SK-N-SH (cell line): ENCODE results near the gene MUSK. TPM values are rescaled to one million over a fixed set of nuclear protein-coding genes. Genes with fewer than 3 reads are reported as not detected.

Experiments used
- CTCF ChIA-PET: fragments of 300-600, 350-600 bp; formaldehyde crosslinking; extraction: SDS; loops from one replicate; lab custom pipeline; 2021; lab: Yijun Ruan, JAX
- POLR2A ChIA-PET: fragments of 350-600 bp; sonication (Branson Sonifier 250); formaldehyde crosslinking; extraction: SDS; loops from one replicate; lab custom pipeline; 2020; ENCODE audit warnings: antibody characterized with exemption, inconsistent platforms; lab: Yijun Ruan, JAX
- DNase-seq: peaks from one replicate; pipeline ENCODE4 v3.0.0; 2012
- H2AFZ ChIP-seq: fragments of 200-600 bp; sonication (generic); 2 replicates; pipeline ENCODE4 v1.8.1; 2016; ENCODE audit warnings: antibody characterized with exemption, mild to moderate bottlenecking, low read depth
- H3F3A ChIP-seq: fragments of 200-600 bp; sonication (generic); replicated peaks from 2 replicates; pipeline ENCODE3; 2016; ENCODE audit warnings: antibody characterized with exemption, mild to moderate bottlenecking; ENCODE audit not compliant: insufficient read depth
- H3K27ac ChIP-seq, 2 experiments: fragments of 200-500 bp in 1 of 2; fragments of 200-600 bp in 1 of 2; sonication (Bioruptor generic) in 1 of 2; sonication (generic), shearing (Covaris generic) in 1 of 2; 2 replicates each; pipeline versions ENCODE4 v1.5.1 to v1.6.1; 2014 to 2016; ENCODE audit warnings: low read depth in 2 of 2, inconsistent platforms in 1 of 2, low read length in 1 of 2, mild to moderate bottlenecking in 1 of 2, mixed read lengths in 1 of 2
- H3K27me3 ChIP-seq: fragments of 200-600 bp; sonication (generic), shearing (Covaris generic); 2 replicates; pipeline ENCODE4 v1.6.1; 2016; ENCODE audit warnings: mixed run types; ENCODE audit not compliant: insufficient read depth
- H3K36me3 ChIP-seq, 2 experiments: fragments of 200-500 bp in 1 of 2; fragments of 200-600 bp in 1 of 2; sonication (Bioruptor generic) in 1 of 2; sonication (generic) in 1 of 2; replicated peaks in 1 of 2; 2 replicates each; pipeline versions ENCODE3 to v1.5.1; 2014 to 2016; ENCODE audit warnings: low read length in 1 of 2, mild to moderate bottlenecking in 1 of 2; ENCODE audit not compliant: insufficient read depth in 2 of 2, control insufficient read depth in 1 of 2
- H3K4me1 ChIP-seq, 2 experiments: fragments of 200-500 bp in 1 of 2; fragments of 200-600 bp in 1 of 2; sonication (Bioruptor generic) in 1 of 2; sonication (generic), shearing (Covaris generic) in 1 of 2; 2 replicates each; pipeline versions ENCODE4 v1.5.1 to v1.6.1; 2014 to 2016; ENCODE audit warnings: low read depth in 1 of 2, low read length in 1 of 2, mixed run types in 1 of 2; ENCODE audit not compliant: insufficient read depth in 2 of 2, control insufficient read depth in 1 of 2
- H3K4me2 ChIP-seq: fragments of 200-600 bp; sonication (generic), shearing (Covaris generic); 2 replicates; pipeline ENCODE4 v1.6.1; 2017; ENCODE audit warnings: mixed run types
- H3K4me3 ChIP-seq, 2 experiments: fragments of 200-500 bp in 1 of 2; fragments of 200-600 bp in 1 of 2; sonication (Bioruptor generic) in 1 of 2; sonication (generic), shearing (Covaris generic) in 1 of 2; 2 replicates each; pipeline versions ENCODE4 v1.5.1 to v1.8.1; 2014 to 2016; ENCODE audit warnings: low read depth in 2 of 2, inconsistent platforms in 1 of 2, low read length in 1 of 2, mild to moderate bottlenecking in 1 of 2, mixed read lengths in 1 of 2, moderate library complexity in 1 of 2
- H3K79me2 ChIP-seq: fragments of 200-600 bp; sonication (generic); 2 replicates; pipeline ENCODE4 v1.8.1; 2017; ENCODE audit warnings: mild to moderate bottlenecking; ENCODE audit not compliant: insufficient read depth
- H3K9ac ChIP-seq: fragments of 200-600 bp; sonication (generic); 2 replicates; pipeline ENCODE4 v1.6.1; 2017; ENCODE audit warnings: mixed run types
- H3K9me2 ChIP-seq: fragments of 200-600 bp; sonication (generic); 2 replicates; pipeline ENCODE4 v1.6.1; 2017; ENCODE audit warnings: mixed run types
- H3K9me3 ChIP-seq: fragments of 200-600 bp; sonication (generic); 2 replicates; pipeline ENCODE4 v1.6.1; 2017; ENCODE audit warnings: mixed run types, mild to moderate bottlenecking, moderate library complexity
- H4K20me1 ChIP-seq: fragments of 200-600 bp; sonication (generic); 2 replicates; pipeline ENCODE4 v1.6.1; 2017; ENCODE audit warnings: mild to moderate bottlenecking, mixed run types; ENCODE audit not compliant: insufficient read depth
- CHD2 ChIP-seq: fragments of 150-350 bp; IDR thresholded peaks from 2 replicates; pipeline ENCODE4 v1.6.1; 2018; ENCODE audit warnings: low read length; ENCODE audit not compliant: partially characterized antibody
- ELF1 ChIP-seq: IDR thresholded peaks from 2 replicates; pipeline ENCODE4 v1.4.0; 2012
- EP300 ChIP-seq, 2 experiments: IDR thresholded peaks; 2 replicates each; pipeline versions ENCODE4 v1.4.0 to v1.6.1; 2012; ENCODE audit warnings: borderline replicate concordance in 1 of 2, low read depth in 1 of 2, low read length in 1 of 2
- EZH2phosphoT487 ChIP-seq: fragments of 200-600 bp; sonication (generic); IDR thresholded peaks from 2 replicates; pipeline ENCODE4 v1.6.1; 2017; ENCODE audit warnings: low read depth, mixed run types, mild to moderate bottlenecking, antibody characterized with exemption, moderate library complexity, borderline replicate concordance
- FOSL2 ChIP-seq: IDR thresholded peaks from 2 replicates; pipeline ENCODE4 v1.4.0; 2012; ENCODE audit warnings: low read depth, mild to moderate bottlenecking, moderate library complexity, borderline replicate concordance
- FOXJ3 ChIP-seq: sonication (generic); formaldehyde crosslinking; IDR thresholded peaks from 2 replicates; pipeline ENCODE4 v1.5.1; 2020; ENCODE audit warnings: mild to moderate bottlenecking, missing genetic modification reagents
- GABPA ChIP-seq: IDR thresholded peaks from 2 replicates; pipeline ENCODE4 v1.4.0; 2012; ENCODE audit warnings: low read depth, mild to moderate bottlenecking
- GATA2 ChIP-seq: sonication (generic); formaldehyde crosslinking; IDR thresholded peaks from 2 replicates; pipeline ENCODE4 v1.5.0; 2020; ENCODE audit warnings: mild to moderate bottlenecking, missing genetic modification reagents
- JUND ChIP-seq: IDR thresholded peaks from 2 replicates; pipeline ENCODE4 v1.4.0; 2012
- MAX ChIP-seq: IDR thresholded peaks from 2 replicates; pipeline ENCODE4 v1.4.0; 2012; ENCODE audit warnings: low read depth
- MXI1 ChIP-seq: IDR thresholded peaks from 2 replicates; pipeline ENCODE4 v1.6.1; 2012; ENCODE audit warnings: mild to moderate bottlenecking, low read depth, low read length, improper control_type of control experiment
- NRF1 ChIP-seq: IDR thresholded peaks from 2 replicates; pipeline ENCODE4 v1.6.1; 2012; ENCODE audit warnings: low read depth, mild to moderate bottlenecking, low read length
- PBX3 ChIP-seq: IDR thresholded peaks from 2 replicates; pipeline ENCODE4; 2012
- POLR2AphosphoS5 ChIP-seq: IDR thresholded peaks from 2 replicates; pipeline ENCODE4 v1.6.1; 2012; ENCODE audit warnings: low read depth, low read length
- REST ChIP-seq: IDR thresholded peaks from 2 replicates; pipeline ENCODE4 v1.6.1; 2012; ENCODE audit warnings: mild to moderate bottlenecking, low read depth, low read length, moderate library complexity
- RFX5 ChIP-seq: IDR thresholded peaks from 2 replicates; pipeline ENCODE4 v1.6.1; 2012; ENCODE audit warnings: mild to moderate bottlenecking, improper control_type of control experiment, low read length
- RXRA ChIP-seq: IDR thresholded peaks from 2 replicates; pipeline ENCODE4 v1.4.0; 2012; ENCODE audit warnings: low read depth, mild to moderate bottlenecking, borderline replicate concordance
- SMC3 ChIP-seq: IDR thresholded peaks from 2 replicates; pipeline ENCODE4 v1.6.1; 2012; ENCODE audit warnings: low read depth, low read length, improper control_type of control experiment
- TAF1 ChIP-seq: IDR thresholded peaks from 2 replicates; pipeline ENCODE4 v1.6.1; 2012; ENCODE audit warnings: low read depth, mild to moderate bottlenecking, low read length, moderate library complexity, borderline replicate concordance
- TCF12 ChIP-seq: IDR thresholded peaks from 2 replicates; pipeline ENCODE4 v1.4.0; 2012
- USF1 ChIP-seq: IDR thresholded peaks from 2 replicates; pipeline ENCODE4 v1.4.0; 2012; ENCODE audit warnings: low read depth, borderline replicate concordance
- USF2 ChIP-seq: fragments of 150-350 bp; IDR thresholded peaks from 2 replicates; pipeline ENCODE4 v1.6.1; 2017; ENCODE audit warnings: antibody characterized with exemption, low read length, low read depth, borderline replicate concordance
- YY1 ChIP-seq: IDR thresholded peaks from 2 replicates; pipeline ENCODE4 v1.4.0; 2012; ENCODE audit warnings: low read depth, mild to moderate bottlenecking
- ZBTB33 ChIP-seq: IDR thresholded peaks from 2 replicates; pipeline ENCODE4 v1.4.0; 2012; ENCODE audit warnings: low read depth, borderline replicate concordance
- whole genome bisulfite sequencing: methylation state at CpG from one replicate; pipeline ENCODE4 v1.1.6; 2017; ENCODE audit warnings: low lambda C conversion rate; 5-methylcytosine and 5-hydroxymethylcytosine counted together
- polyA plus RNA-seq, 3 experiments: library from polyadenylated mRNA; depleted of rRNA; stranded (reverse); fragments of >200 nt; gene quantifications; 2 replicates each; pipeline ENCODE4 v1.2.3, GENCODE V29; 2012

Gene MUSK
- polyA plus RNA-seq, 1 of the 3 experiments (the other 2 are of a cell fraction) = not detected

GRCh38 chr9:110744715-110745384 is 76.3 kb downstream of the MUSK start:
- 18% methylated on average over 4 of the region's 4 CpGs for WGBS
- ChIA-PET CTCF (interaction anchor here (2.0 kb wide), 1 partner anchor 10 kb away, joined by 5 read pairs; no protein-coding TSS in a partner anchor), POLR2A (no interaction called here)
- Histone ChIP-seq H3K9me3 (no peaks in the 10 kb centered on the region), H3K36me3 (no peaks in the 10 kb centered on the region), H3F3A (peaks cover 17% of the 10 kb centered on the region), H3K79me2 (no peaks in the 10 kb centered on the region), H3K9me2 (no peaks in the 10 kb centered on the region), H3K4me3 (no peak overlapping the region), H3K9ac (peak overlapping the region; percentile 49; the same call in 1 of the 2 replicates), H3K27me3 (no peaks in the 10 kb centered on the region), H3K4me1 (peaks cover 8 to 37% of the 10 kb centered on the region in 2 experiments), H2AFZ (peak overlapping the region; percentile 63; the same call in 1 of the 2 replicates), H3K27ac (peak overlapping the region; percentile 67 to 88; a peak in 3 of 4 replicates), H3K4me2 (peak overlapping the region; percentile 42; the same call in 1 of the 2 replicates), H4K20me1 (no peaks in the 10 kb centered on the region)
- DNase-seq = no peak
- peak; percentile 83 for TF ChIP-seq PBX3
- peak; percentile 96 for TF ChIP-seq TCF12
- TF ChIP-seq FOXJ3 (CRISPR knock-in tag) = no peak
- 0 out of 2 replicates have a peak, but pooled peaks have one; percentile 23 for TF ChIP-seq TAF1
- TF ChIP-seq RXRA = peak; percentile 83; the same call in 1 of the 2 replicates
- no peak for TF ChIP-seq NRF1
- no peak for TF ChIP-seq EZH2phosphoT487
- TF ChIP-seq JUND = peak; percentile 98
- TF ChIP-seq FOSL2 = peak; percentile 98
- 0 out of 2 replicates have a peak, but pooled peaks have one; percentile 43 for TF ChIP-seq REST
- no peak for TF ChIP-seq GABPA
- TF ChIP-seq MXI1 = no peak
- TF ChIP-seq MAX = peak; percentile 74
- TF ChIP-seq USF2 = no peak
- no peak for TF ChIP-seq USF1
- no peak for TF ChIP-seq RFX5
- TF ChIP-seq ZBTB33 = peak; percentile 33; the same call in 1 of the 2 replicates
- peak; percentile 45; the same call in 1 of the 2 replicates for TF ChIP-seq YY1
- TF ChIP-seq POLR2AphosphoS5 = peak; percentile 85; the same call in 1 of the 2 replicates
- TF ChIP-seq CHD2 = no peak
- TF ChIP-seq SMC3 = no peak
- TF ChIP-seq GATA2 (CRISPR knock-in tag) = no peak
- TF ChIP-seq EP300 (IDR thresholded peaks at IDR 0.05; ENCODE audit: borderline replicate concordance in 1 of 2, low read depth in 1 of 2, low read length in 1 of 2) = peak; percentile 48 to 94; a peak in 1 of 4 replicates
- no peak for TF ChIP-seq ELF1
